ENCODE results near the gene RELCH. TPM values are rescaled to one million over a fixed set of nuclear protein-coding genes. Genes with fewer than 3 reads are reported as not detected.

Gene RELCH
- total RNA-seq, 1 donor from 2014 or later: 45.2 TPM

GRCh38 chr18:62249478-62250097 lies 62.5 kb downstream of the RELCH start:
- peak; percentile 85 for DNase-seq (ENCODE audit: low read depth)

GRCh38 chr18:62250475-62250874 lies 63.4 kb downstream of the RELCH start:
- DNase-seq (ENCODE audit: low read depth): peak; percentile 4

- no peak for DNase-seq (ENCODE audit: low read depth)
These were observed 71.0 kb downstream of the RELCH start for GRCh38 chr18:62258093-62258492.

DNA sequence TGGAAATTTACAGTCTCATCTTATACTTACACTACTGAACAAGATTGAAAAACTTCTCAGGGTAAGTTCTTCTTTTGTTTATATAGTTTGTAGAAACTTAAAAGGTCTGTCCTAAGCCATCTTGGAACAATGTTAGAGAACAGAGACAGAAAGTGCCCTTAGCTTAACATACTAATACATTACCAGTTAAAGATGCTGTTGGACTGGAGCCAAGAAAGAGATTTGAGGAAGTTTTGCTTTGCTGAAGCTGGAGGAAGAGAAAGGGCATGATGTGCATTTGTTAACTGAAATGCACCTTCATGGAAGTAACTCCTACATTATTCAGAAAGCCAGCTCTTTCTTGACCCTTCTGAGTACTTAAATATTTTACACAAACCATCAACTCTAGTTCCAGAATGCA lies 71.6 kb downstream of the RELCH start:
- DNase-seq (ENCODE audit: low read depth): peak; percentile 47

- DNase-seq (ENCODE audit: low read depth): no peak
These were observed 75.0 kb downstream of the RELCH start for GRCh38 chr18:62262061-62262460.

- DNase-seq (ENCODE audit: low read depth): no peak
These were observed 77.9 kb downstream of the RELCH start for GRCh38 chr18:62264984-62265383.

DNA sequence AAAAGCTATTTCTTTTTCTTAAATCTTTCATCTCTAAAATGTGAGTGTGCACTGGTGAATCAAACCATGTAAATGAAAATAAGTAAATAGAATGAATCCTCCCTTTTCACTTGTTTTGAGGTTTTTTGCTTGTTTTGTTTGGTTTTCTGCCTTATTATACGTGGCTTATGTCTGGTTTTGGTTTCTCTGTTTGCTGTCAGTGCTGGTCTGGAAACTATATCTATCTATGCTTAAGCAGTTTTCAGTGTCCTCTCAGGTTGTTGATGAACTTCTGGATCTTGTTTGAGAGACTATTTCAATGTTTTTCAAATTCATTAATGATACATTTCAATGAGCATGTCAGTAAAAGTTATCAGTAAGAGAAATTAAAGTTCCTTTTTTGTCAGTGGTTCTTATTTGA lies 90.0 kb downstream of the RELCH start:
- no peak for DNase-seq (ENCODE audit: low read depth)

- DNase-seq (ENCODE audit: low read depth): no peak
These were observed 92.5 kb downstream of the RELCH start for GRCh38 chr18:62279561-62279960.

- no peak for DNase-seq (ENCODE audit: low read depth)
These were observed 93.0 kb downstream of the RELCH start for GRCh38 chr18:62280058-62280457.

GRCh38 chr18:62280786-62281185 lies 93.7 kb downstream of the RELCH start:
- no peak for DNase-seq (ENCODE audit: low read depth)

DNA sequence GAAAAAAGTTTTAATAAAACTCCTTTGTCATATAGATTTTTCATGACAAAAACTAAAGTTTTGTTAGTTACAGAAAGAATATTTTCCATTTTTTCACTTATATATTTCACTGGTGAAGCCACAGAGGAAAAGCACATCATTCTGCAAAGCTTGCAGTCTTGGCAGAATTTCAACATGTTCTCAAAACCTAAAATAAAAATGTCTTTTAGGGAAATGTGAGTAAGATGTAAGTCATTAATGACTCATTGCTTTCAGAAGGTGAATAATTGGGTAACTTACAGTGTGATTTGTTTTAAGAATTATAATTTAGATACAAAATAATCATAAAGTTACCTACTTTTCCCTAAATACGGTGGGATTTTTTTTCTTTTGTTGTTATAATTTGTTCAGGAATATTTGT lies 94.6 kb downstream of the RELCH start:
- peak; percentile 82 for DNase-seq (ENCODE audit: low read depth)

DNA sequence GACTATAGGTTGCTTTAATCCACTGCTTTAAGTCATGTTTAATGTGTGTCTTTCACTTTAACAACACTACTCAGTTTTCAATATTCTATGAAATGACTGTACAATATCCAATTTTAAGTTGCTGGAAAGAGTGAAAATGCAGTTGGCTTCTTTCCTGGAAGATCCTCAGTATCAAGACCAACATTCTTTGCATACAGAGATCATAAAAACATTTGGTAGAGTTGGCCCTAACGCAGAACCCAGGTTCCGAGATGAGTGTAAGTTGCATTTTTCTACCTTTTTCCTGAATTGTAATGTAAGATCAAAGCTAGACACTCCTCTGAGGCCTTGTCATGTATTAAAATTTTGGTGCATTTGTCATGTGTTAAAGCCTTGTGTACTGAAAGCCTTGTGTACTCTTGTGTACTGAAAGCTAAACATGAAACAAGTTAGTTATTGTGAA lies 95.2 kb downstream of the RELCH start:
- DNase-seq (ENCODE audit: low read depth): no peak

DNA sequence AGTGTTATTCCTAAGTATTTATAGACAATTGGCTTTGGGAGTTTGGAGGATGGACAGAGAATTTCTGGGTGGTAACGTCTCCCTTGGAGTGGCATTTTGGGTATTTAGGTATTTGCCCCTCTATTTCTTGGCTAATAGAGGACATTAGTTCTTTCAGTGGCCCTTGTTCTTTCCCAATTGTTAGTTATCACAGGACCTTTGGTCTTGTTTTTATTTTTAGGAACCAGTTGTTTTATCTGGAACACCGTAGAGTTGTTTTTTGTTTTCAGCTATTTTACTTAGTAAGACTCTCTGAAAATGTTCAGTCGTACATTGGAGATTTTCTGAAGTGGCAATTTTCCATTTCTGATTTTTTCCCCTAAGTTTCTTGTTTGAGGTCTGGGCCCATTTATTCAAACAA lies 97.6 kb downstream of the RELCH start:
- DNase-seq (ENCODE audit: low read depth): no peak

GRCh38 chr18:62285281-62285680 lies 98.2 kb downstream of the RELCH start:
- DNase-seq (ENCODE audit: low read depth): no peak

DNA sequence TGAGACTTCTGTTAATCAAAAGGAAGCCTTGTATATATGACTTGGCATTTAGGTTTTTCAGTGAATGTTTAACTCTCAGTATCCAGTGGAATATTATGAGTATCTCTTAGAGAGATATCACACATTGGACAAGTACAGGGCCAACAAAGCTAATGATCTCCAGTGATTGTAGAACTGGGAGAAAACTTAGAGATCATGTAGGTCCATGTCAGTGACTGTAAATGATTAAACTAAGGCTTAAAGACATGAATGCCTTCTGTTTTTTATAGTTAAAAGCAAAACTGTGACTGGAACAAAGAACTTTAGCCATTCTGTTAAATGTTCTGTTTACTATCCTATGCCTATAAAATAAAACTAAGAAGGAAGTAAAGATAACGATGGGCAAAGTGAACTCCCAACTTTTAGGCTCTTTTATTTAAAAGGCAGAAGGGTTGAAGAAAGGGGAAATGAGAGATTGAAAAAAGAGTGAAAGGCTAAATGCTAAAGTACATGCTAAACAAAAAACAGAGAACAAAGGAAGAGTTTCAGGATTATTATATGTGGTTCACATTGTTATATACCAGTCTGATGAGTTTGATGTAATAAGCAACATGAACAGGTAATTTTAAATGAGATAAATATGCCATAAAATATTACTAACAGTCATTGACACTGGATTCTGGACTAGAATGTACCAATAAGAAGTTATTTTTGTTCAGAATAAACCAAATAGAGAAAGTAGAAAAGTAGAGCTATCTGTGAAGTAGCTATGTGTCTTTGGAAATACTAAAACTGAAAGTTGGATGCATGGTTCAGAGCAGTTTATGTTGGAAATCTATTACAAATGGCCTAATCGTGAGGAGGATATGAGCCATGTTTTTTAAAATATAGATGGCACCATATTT lies 101.0 kb downstream of the RELCH start:
- DNase-seq (ENCODE audit: low read depth): peak; percentile 79

GRCh38 chr18:62288665-62289008 lies 101.6 kb downstream of the RELCH start:
- no peak for DNase-seq (ENCODE audit: low read depth)

- peak; percentile 46 for DNase-seq (ENCODE audit: low read depth)
These were observed 102.0 kb downstream of the RELCH start for GRCh38 chr18:62289047-62289446.

DNA sequence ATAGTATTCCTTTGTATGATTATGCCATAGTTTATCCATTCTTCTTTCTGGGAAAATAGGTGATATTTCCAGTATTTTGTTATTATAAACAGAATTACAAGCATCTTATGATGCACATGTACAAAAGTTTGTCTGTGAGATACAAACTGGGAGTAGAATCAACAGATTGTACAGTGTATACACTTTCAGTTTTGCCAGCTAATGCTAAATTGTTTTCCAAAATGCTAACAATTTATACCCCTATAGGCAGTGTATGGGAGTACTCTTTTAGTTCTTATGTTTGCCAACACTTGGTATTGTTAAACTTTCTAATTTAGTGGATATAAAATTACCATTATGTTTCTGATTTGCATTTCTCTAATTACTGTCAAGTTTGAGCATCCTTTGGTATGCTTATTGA lies 107.0 kb downstream of the RELCH start:
- no peak for DNase-seq (ENCODE audit: low read depth)

- DNase-seq (ENCODE audit: low read depth): no peak
These were observed 113.4 kb downstream of the RELCH start for GRCh38 chr18:62300359-62300963.

DNA sequence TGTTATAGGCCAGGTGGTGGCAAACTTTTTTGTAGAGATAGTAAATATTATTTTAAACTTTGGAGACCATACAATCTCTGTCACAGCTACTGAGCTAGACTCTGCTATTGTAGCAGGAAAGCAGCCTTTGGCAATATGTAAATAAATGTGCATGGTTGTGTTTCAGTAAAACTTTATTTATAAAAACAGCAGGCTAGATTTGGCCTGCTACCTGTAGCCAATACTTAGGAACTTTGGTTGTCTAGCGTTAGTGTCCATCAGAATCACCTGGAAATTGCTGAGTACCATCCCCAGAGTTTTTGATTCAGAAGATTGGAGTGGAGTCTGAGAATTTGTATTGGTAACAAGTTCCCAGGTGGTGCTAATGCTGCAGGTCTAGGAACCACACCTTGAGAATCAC lies 114.3 kb downstream of the RELCH start:
- DNase-seq (ENCODE audit: low read depth): no peak

DNA sequence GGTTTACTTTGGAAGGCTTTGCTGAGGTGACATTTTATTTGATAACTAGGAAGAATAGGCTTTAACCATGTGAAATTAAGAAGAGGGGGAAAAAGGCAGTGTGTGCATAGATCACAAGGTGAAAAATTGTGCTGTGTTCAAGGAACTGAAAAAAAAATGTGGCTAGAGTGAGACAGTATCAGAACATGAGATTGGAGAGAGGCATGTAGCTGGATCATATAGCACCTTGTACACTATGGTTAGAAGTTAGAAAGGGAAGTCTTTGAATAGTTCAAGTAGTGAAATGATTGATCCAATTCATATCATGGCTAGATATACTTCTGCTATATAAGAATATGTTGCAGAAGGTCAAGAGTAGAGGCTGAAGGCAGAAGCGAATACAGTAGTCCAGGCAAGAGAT lies 125.8 kb downstream of the RELCH start:
- no peak for DNase-seq (ENCODE audit: low read depth)

DNA sequence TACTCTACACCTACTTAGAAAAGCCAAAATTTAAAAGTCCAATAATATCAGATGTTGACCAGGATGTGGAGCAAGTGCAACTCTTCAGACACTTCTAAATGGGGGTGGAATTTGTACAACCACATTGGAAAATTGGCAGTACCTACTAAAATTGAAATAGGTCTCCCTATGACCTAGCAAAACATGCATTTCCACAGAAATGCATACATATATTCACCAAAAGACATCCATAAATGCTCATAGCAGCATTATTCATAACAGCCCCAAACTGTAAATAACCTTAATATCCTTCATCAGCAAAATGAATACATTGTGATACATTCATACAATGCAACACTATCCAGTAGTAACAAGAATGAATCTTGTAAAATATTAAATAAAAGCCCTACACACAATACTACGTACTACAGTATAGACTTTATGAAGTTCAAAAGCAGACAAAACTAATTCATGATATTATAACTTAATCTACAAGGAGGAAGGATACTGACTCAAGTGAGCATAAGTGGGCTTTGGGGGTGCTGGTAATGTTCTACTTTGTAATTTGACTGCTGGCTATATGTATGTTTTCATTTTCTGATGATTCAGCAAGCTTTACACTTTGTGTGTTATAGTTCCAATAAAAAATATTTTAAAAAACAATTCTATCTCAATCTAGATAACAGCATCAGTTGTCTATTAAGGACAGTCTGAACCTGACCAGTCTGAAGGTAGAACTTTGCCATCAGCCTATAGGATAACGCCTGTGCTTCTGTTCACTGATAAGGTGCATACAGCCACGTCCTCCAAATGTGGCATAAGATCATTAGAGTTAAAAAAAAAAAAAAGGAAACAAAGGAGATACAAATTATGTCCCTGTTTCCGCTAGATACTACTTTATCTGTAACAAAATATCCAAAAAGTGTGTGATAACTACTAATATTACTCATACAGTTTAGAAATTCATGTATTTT lies 131.4 kb downstream of the RELCH start:
- no peak for DNase-seq (ENCODE audit: low read depth)

Data from renal cortical epithelial cell (primary cell).